HCT116 (cell line): ENCODE measurements around the gene PEX11G.

Source experiments
- CTCF ChIP-seq, 3 experiments: fragments of 200-600 bp in 1 of 3; sonication (generic) in 1 of 3; IDR thresholded peaks in 2 of 3; conservative IDR thresholded peaks in 1 of 3; 2 replicates each; pipeline ENCODE4 v1.5.1; 2012 to 2017; ENCODE audit warnings: low read depth in 2 of 3, low read length in 2 of 3, antibody characterized with exemption in 1 of 3, borderline replicate concordance in 1 of 3, control low read depth in 1 of 3, mild to moderate bottlenecking in 1 of 3, mixed read lengths in 1 of 3, mixed run types in 1 of 3, moderate library complexity in 1 of 3; ENCODE audit not compliant: insufficient read depth in 1 of 3
- EGR1 ChIP-seq: IDR thresholded peaks from 2 replicates; pipeline ENCODE4 v1.6.1; 2012; ENCODE audit warnings: low read depth
- EZH2 ChIP-seq: fragments of 200-600 bp; sonication (generic); IDR thresholded peaks from 2 replicates; pipeline ENCODE4 v1.6.1; 2017; ENCODE audit warnings: antibody characterized with exemption, mixed run types
- POLR2A ChIP-seq: IDR thresholded peaks from 2 replicates; pipeline ENCODE4 v1.7.0; 2011; ENCODE audit warnings: borderline replicate concordance; ENCODE audit not compliant: insufficient read depth, insufficient read length; ENCODE audit errors: extremely low read depth

DNA sequence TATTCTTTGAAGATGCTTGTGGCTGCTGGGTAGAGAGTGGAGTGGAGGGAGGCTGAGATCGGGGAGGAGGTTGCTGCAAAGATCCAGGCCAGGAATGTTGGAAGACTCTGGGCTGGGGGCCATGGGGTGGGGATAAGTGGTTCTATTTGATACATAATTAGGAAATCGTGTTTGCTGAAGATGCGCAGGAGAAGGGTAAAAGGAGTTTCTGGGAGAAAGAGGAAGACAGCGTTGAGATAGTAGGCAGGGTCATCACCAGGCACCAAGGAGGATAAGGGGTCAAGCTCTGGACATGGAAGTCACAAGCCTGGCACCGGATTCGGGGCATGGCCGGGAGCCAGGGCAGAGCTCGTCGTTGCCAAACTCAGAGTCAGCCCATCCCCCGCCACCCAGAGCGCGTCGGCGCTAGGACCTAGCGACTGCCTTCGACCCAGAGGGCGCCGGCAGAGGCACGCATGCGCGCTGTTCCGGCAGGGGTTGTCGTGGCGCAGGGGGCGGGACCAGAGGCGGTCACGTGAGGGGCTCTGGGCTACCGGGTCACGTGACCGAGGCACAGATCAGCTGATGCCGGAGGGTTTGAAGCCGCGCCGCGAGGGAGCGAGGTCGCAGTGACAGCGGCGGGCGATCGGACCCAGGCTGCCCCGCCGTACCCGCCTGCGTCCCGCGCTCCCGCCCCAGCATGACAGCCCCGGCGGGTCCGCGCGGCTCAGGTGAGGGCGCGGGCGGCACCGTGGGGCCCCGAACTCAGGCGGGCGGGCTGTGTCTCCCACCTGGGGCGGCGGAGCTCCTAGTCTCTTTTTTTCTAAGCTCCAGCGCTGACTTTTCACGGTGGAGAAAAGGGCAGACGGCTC is 33.5 kb upstream of the PEX11G start, which contains the start of gene MCOLN1:
- TF ChIP-seq EGR1 (no peak), EZH2 (no peak), POLR2A (no peak), CTCF (IDR thresholded peaks at IDR 0.05 in 2 of 3, conservative IDR thresholded peaks at IDR 0.05 in 1 of 3; ENCODE audit: borderline replicate concordance in 1 of 3, insufficient read depth in 1 of 3, low read depth in 2 of 3, low read length in 2 of 3) (no peak)
